EH (cell line): Measurements from ENCODE around the gene KIF15.
"Not testable (repeated sequence)": the region's sequence is repeated elsewhere in the genome, so short reads cannot be mapped to it uniquely, and the experiment has no call there.

Source experiments
- DNase-seq: peaks from one replicate; pipeline ENCODE4 v3.0.0-alpha.2; 2015; ENCODE audit warnings: low read depth

The KIF15 gene, protein sequence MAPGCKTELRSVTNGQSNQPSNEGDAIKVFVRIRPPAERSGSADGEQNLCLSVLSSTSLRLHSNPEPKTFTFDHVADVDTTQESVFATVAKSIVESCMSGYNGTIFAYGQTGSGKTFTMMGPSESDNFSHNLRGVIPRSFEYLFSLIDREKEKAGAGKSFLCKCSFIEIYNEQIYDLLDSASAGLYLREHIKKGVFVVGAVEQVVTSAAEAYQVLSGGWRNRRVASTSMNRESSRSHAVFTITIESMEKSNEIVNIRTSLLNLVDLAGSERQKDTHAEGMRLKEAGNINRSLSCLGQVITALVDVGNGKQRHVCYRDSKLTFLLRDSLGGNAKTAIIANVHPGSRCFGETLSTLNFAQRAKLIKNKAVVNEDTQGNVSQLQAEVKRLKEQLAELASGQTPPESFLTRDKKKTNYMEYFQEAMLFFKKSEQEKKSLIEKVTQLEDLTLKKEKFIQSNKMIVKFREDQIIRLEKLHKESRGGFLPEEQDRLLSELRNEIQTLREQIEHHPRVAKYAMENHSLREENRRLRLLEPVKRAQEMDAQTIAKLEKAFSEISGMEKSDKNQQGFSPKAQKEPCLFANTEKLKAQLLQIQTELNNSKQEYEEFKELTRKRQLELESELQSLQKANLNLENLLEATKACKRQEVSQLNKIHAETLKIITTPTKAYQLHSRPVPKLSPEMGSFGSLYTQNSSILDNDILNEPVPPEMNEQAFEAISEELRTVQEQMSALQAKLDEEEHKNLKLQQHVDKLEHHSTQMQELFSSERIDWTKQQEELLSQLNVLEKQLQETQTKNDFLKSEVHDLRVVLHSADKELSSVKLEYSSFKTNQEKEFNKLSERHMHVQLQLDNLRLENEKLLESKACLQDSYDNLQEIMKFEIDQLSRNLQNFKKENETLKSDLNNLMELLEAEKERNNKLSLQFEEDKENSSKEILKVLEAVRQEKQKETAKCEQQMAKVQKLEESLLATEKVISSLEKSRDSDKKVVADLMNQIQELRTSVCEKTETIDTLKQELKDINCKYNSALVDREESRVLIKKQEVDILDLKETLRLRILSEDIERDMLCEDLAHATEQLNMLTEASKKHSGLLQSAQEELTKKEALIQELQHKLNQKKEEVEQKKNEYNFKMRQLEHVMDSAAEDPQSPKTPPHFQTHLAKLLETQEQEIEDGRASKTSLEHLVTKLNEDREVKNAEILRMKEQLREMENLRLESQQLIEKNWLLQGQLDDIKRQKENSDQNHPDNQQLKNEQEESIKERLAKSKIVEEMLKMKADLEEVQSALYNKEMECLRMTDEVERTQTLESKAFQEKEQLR (N-terminal part only)

DNA sequence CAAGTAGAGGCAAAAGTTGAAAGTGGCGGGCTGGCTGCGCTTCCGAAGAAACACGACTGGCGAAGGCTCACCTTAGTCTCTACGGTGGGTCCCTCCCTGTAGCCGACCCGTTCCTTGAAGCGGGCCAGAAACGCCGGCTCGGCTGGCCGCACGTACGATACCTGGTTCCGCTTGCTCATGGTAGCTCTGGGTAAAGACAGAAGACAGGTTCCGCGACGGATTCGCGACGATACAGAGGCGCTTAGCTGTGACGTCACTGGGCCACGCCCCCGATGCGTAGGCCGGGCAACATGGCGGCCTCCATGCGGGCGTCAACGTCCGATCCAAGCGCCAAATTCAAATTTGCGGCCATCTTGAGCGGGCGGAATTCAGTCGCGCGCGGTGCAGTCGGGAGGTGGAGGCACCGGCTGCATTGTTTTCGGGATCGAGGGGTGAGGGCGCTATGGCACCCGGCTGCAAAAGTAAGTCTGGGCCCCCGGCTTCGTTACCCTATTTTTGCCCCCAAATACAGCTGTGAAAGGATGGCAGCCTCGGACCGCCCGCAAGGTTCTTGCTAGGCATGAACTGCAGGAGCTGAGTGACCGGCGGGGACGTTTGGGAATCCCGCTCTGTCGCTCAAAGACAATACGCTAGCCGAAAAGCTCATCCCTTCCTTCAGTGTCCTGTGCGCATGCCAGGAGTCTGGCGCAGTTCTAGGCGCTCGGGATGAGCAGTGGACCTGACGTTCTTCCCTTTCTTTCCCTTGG is at the start of gene KIF15, which contains the start of gene KIAA1143:
Gene KIF15, plus strand, starts transcription at position 371 of the 746 bp plus-strand sequence. Its CDS starts 72 bp downstream, at position 443.
Gene KIAA1143, minus strand, starts transcription at position 196 of the 746 bp plus-strand sequence. Its CDS starts 17 bp downstream, at position 179.
- DNase-seq = peak; percentile 94

DNA sequence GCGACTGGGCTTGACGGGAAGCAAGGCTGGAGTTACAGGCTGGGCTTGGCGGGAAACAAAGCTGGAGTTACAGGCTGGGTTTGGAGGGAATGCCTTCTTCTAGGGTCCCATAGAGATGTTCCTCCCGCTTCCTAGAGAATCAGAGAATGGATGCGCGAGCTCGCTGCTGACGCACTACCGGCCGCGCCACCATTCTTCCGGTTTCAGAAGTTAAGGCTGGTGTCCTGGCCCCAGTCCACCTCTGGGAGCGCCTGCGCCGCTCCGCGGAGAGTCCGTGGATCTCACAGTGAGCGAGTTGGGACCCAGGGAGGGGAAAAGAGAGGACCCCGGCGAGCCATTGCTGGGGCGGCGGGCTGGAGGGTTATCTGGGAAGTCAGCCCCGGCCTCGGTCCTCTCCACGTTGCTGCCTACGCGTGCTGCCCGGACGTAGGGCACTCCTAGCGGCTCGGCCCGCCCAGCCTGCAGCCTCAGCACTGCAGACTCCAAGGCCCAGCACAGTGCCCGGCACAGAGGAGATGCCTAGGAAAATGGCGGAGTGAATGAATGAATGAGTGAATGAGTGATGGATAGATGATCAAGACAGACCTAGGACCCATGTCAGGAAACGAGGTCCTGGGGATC is 49.0 kb upstream of the KIF15 start, which contains the start of gene ZNF502:
Gene ZNF502, plus strand, starts transcription at position 206 of the 621 bp plus-strand sequence. CDS start 7,602 bp downstream, outside the sequence.
- DNase-seq = peak; percentile 84

DNA sequence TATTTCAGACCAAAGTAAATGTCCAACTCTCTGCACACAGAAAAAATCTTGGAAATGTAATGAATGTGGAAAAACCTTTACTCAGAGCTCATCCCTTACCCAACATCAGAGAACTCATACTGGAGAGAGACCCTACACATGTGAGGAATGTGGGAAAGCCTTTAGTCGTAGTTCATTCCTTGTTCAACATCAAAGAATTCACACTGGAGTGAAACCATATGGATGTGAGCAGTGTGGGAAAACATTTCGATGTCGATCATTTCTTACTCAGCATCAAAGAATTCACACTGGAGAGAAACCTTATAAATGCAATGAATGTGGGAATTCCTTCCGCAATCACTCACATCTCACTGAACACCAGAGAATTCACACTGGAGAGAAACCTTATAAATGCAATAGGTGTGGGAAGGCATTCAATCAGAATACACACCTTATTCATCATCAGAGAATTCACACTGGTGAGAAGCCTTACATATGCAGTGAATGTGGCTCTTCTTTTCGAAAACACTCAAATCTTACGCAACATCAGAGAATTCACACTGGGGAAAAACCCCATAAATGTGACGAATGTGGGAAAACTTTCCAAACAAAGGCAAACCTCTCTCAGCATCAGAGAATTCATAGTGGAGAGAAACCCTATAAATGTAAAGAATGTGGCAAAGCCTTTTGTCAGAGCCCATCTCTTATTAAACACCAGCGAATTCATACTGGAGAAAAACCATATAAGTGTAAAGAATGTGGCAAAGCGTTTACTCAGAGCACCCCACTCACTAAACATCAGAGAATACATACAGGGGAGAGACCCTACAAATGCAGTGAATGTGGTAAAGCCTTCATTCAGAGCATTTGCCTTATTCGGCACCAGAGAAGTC is 40.1 kb upstream of the KIF15 start:
- peak; percentile 14 for DNase-seq

DNA sequence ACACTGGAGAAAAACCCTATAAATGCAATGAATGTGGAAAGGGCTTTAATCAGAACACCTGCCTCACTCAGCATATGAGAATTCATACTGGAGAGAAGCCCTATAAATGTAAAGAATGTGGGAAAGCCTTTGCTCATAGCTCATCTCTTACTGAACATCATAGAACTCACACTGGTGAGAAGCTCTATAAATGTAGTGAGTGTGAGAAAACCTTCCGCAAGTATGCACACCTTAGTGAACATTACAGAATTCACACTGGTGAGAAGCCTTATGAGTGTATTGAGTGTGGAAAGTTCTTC is 39.5 kb upstream of the KIF15 start:
- no peak for DNase-seq

DNA sequence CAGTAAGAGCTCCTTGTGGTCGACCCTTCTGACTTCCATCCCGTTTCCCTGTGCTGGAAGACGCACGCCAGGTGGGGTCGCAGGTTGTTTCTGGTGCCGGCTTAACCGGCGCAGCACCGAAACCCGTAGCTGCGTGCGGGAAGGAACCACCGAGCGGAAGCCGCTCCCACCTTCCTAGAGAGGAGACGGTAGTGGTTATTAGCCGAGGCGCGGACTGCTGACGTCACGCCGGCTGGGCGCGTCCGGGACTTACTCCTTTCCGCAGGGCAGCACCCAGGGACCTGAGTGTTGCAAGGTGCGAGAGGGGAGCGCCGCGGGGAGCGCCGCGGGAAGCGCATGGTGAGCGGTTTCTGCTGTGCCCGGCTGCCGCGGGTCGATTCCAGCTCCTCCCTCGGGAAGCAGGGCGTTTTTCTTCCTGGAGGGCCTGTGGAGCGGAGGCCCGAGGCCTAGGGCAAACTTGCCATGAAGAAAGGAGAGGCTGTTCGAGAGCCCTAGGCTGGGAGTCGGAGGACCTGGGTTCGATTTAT is 32.1 kb upstream of the KIF15 start, which contains the start of gene ZNF501:
Gene ZNF501, plus strand, starts transcription at position 252 of the 527 bp plus-strand sequence. CDS start 4,787 bp downstream, outside the sequence.
- peak; percentile 85 for DNase-seq

DNA sequence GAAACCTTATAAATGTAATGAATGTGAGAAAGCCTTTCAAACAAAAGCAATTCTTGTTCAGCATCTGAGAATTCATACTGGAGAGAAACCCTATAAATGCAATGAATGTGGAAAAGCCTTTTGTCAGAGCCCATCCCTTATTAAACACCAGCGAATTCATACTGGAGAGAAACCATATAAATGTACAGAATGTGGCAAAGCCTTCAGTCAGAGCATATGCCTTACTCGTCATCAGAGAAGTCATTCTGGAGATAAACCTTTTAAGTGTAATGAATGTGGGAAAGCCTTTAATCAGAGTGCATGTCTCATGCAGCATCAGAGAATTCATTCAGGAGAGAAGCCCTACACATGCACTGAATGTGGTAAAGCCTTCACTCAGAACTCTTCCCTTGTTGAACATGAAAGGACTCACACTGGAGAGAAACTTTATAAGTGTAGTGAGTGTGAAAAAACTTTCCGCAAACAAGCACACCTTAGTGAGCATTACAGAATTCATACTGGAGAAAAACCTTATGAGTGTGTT is 26.9 kb upstream of the KIF15 start:
- DNase-seq = no peak

DNA sequence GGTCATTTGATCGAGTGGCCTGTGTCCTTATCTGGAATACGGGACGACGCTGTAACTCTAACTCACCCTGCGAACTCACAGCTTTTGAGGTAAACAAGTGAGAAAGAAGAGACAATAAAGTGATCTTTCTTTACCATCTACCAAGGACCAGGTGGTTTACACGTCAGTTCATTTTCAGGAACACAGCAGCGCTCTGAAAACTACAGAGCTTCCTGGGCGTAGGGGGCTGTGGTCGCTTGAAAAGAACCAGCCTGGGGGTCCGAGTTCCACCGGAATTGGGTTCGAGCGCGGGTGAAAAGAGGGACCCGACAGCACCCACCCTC is 532 bp upstream of the KIF15 start:
- DNase-seq = no peak

DNA sequence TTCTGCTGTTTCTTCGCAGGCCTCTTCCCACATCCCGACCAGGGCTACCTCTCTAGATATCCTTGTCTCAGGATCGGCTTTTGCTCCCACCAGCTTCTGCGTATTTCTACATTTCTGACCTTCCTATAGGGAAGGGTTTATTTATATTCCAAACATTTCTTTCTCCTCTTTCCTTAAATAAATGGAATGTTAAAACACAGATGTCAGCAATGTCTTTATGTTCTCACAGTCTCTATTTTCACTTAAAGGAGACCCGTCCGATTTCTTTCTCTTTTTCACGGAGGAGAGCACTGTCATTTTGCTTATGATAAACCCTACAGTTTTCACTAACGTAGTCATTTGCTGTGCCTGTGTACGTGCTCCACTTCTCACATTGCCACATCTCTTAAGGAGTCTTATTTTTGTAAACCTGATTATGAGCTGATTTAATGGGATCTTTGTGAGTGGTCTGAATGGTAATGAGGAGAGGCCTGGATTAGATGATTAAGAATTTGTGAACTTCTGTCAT is 630 bp downstream of the KIF15 start:
- peak; percentile 21 for DNase-seq

DNA sequence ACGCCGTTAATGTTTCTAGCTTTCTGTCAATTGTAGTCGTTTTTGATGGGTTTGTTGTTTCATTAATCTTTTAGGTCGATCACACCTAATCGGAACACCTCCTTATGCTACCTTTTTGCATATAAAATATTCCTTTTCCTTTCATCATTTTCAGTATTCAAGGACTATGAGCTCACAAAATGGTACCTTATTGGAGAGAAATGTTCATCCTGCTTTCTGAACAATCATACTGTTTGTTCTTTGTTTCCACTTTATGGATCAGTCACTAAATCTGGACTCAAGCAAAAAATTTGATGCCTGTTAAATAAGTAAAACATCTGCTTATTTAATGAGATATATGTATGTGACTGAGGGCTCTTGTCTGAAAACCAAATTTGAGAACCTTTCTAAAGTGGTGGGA is 1.1 kb downstream of the KIF15 start:
- DNase-seq = no peak

DNA sequence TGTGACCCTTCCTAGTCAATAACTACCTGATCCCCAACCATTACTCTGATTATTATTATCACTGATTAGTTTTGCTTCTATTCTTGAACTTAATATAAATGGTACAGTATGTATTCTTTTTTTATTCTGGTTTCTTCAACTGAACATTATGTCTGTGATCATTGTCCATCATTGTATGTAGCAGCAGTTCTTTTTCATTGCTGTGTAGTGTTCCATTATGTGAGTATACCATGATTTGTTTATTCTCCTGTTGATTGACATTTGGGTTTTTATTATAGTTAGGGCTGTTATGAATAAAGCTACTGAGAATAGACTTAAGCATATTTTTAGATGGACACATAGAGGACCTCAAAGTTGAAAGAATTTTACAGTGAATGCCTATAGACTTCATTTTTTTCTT is 2.7 kb downstream of the KIF15 start:
- DNase-seq = no peak

DNA sequence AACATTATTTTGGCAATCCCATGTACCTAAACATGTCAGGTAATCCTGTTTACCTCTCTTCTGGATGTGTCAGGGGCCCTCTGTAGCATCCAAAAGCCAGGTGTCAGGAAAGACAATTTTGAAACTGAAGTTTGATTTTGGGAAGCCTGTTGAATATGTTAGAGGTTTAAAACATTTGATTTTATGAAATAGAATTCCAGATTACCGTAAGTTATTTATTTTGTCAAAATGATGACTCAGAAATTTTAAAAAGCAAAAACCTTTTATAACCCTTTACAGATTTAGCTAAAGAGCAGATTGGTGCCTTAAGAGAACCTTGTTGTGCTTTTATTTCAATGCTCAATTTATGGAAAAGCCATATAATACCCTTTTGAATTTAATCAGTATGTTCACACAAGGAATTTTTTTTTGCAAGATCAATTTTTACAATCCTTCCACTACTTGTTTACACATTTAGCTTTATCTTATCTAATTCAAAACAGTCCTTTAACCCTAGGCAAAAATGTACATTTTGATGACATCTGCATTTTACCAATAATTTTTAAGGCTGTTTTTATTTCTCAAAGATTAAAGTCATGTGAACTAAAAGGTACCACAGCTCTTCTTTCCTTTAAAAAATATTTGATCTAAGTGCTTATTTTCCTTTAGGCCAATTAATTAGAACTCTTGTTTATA is 10.0 kb downstream of the KIF15 start:
- DNase-seq = no peak

DNA sequence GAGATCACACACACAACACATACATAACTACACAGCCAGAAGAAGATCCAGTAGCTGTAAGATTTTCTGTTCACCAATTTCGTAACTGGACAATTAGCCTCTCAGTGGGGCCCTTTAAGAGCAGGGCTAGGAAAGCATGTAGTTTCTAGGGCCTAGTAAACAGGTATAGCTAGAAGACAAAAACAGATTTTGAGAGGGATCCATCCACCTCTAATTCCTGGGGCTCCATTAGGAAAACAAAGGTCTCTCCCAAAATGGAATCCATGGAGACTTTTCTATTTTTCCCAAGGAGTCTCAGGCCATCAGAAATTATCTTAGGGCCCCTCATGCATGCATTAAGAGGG is 10.5 kb downstream of the KIF15 start:
- DNase-seq = no peak

DNA sequence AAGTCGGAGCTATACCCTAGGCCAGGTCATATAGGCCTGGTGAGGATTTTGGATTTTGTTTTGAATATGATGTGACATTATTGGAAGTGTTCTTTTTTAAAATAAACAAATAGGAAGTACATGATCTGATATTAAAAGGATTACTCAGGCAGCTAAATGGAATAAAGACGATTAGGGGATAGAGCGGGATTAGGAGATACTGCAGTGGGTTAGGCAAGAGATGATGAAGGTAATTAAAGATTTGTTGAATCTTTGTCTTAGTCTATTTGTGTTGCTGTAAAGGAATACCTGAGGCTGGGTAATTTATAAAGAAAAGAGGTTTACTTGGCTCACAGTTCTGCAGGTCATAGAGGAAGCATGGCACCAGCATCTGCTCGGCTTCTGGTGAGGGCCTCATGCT is 21.3 kb downstream of the KIF15 start:
- no peak for DNase-seq

DNA sequence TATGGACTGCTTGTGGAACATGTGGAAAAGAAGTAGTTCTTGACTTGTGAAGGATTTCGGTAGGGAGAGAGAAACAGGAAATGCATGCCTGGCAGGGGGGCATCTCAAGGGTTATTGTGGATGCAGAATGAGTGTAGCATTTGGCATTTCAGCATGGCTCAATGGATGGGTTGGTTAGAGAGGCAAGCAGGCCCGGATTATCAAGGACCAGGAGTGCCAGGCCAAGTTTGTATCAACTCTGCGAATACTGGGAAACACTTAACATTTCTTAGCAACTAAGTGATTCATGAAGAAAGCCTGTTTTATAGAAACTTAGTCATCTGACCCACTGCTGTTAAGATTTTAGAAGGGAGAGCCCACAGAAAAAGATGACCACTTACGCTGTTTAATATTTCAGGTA is 33.6 kb downstream of the KIF15 start:
- DNase-seq = peak; percentile 22

DNA sequence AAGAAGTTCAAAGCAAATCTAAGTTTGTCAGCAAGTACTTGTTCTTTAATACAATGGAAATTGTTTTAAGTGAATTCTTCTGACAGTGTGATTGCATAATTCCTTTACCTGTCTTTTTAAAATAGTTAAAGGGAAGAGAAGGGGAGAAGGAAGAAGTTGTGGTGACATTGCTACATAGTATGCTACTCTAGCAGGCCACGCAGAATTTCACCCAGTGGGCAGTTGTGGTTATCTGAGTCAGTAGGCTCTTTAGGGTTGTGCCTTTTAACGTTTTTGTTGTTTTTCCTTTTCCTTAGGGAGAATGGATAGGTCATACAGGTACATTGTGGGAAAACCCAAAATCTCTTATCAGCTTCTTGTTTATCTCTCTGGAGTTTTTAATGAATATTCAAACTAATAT is 40.4 kb downstream of the KIF15 start:
- no peak for DNase-seq

DNA sequence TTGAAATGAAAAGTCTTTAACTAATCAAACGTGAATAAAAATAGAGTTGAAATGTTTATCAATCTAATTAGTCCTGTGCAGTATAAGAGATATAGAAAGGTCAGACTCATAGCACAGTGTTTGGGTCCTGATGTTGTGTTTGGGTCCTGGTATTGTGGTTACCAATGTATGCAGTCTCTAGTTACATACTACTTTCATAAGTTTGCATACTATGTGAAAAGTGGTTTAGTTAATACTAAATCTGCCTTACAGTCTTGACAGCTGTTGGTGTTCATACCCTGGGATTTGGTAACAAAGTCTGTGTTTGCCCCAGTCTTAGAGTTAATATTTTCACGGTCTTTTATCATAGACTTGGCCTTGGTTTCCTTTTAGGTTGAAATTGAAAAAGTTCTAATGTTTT is 41.7 kb downstream of the KIF15 start:
- no peak for DNase-seq

DNA sequence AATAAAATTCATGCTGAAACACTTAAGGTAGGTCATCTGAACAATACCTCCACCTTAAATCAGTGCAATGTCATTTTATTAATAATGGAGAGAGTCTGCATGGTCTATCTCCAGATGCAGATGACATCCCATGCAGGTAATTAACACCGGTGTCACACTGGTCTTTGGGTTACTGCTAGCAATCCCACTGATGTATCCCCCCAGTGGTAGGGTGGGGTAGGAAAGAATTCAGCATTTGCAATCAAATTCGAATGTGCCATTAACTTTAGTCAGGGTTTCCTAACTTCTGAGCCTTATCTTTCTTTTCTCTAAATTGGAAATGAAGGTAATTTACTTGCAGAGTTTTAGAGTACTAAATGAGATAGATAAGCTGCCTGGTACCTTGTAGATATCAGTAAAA is 44.4 kb downstream of the KIF15 start:
- DNase-seq = no peak

DNA sequence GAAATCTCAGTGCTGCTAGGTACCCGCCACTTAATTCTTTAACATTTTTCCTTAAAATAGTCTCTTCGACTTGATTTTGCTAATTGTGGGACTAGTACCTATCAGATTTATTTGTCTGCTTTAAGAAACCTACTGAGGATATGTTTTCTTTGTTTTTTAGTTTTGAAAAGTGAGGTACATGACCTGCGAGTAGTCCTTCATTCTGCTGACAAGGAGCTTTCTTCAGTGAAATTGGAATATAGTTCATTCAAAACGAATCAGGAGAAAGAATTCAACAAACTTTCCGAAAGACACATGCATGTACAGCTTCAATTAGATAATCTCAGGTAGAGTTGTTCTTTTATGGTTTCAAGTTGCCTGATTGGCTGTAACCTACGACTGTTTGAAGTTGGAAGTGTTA is 53.2 kb downstream of the KIF15 start:
- no peak for DNase-seq

DNA sequence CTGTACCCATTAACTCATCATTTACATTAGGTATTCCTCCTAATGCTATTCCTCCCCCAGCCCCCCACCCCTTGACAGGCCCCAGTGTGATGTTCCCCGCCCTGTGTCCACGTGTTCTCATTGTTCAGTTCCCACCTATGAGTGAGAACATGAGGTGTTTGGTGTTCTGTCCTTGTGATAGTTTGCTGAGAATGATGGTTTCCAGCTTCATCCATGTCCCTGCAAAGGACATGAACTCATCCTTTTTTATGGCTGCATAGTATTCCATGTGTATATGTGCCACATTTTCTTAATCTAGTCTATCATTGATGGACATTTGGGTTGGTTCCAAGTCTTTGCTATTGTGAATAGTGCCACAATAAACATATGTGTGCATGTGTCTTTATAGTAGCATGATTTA is 54.7 kb downstream of the KIF15 start:
- DNase-seq = not testable (repeated sequence)
